SU-DHL-6 (cell line): ENCODE data around the gene OSTN.

ENCODE experiments used
- CTCF ChIP-seq: fragments of 200-600 bp; sonication (generic); IDR thresholded peaks from one replicate; pipeline ENCODE4 v1.5.1; 2017; ENCODE audit warnings: antibody characterized with exemption, mild to moderate bottlenecking, low read length, moderate library complexity; ENCODE audit not compliant: insufficient read depth, poor library complexity, severe bottlenecking
- EZH2phosphoT487 ChIP-seq: fragments of 200-600 bp; sonication (generic), shearing (Covaris generic); conservative IDR thresholded peaks from 2 replicates; pipeline ENCODE4 v1.6.1; 2018; ENCODE audit warnings: mild to moderate bottlenecking, antibody characterized with exemption, low read length, moderate library complexity, mixed read lengths

GRCh38 chr3:191306428-191306827, 107.4 kb downstream of the OSTN start:
- TF ChIP-seq EZH2phosphoT487 (no peak), CTCF (no peak)
